ENCODE results near the gene NLGN2.

The NLGN2 gene

DNA sequence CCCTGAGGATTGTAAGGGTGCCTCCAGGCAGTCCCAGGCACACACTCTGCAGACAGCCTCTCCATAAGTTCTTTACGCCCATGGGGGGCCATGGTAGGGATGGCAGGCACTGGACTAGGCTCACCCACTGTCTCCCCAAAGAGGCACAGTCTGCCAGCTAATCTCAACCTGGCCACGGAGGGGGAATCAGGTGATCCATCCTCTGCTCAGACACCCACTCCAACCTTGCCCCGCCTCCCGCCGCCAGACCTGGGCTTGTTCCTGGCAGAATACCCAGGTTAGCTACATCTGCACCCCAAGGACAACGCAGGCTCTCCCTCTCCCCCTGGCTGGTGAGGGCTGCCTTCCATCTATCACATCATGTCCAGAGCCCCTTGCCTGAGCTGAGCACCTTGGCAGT is 1.2 kb downstream of the NLGN2 start:
- Histone ChIP-seq H3K27ac (replicated peaks) (no peak overlapping the region), H3K4me3 (replicated peaks; ENCODE audit: insufficient read depth, low read length) (no peak overlapping the region), H3K27me3 (ENCODE audit: insufficient read depth, poor library complexity, severe bottlenecking) (peaks cover 2% of the 10 kb centered on the region)
- DNase-seq (ENCODE audit: low read depth in 1 of 2, low spot score in 1 of 2), result no peak
- TF ChIP-seq POLR2AphosphoS5 (IDR thresholded peaks at IDR 0.05; ENCODE audit: low read depth) (no peak), SPI1 (IDR thresholded peaks at IDR 0.05; ENCODE audit: borderline replicate concordance, low read depth) (no peak)

DNA sequence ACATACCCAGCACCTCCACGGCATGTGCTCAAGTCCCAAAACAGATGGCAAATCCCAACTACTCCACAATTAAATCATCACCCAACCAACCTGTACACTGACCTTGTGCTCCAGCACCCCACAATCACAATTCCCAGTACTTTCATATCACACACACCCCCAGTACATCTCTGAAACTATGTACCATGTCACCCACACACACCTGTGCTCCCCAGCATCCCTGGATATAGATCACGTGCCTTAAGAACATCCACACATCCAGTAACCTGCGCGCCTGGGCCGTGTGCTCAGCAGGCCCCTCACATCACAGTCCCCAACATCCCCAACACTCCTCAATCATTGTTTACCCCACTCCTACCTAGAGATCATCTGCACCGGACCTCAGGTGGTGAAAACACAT is 2.1 kb downstream of the NLGN2 start:
- TF ChIP-seq, protein P1, sequence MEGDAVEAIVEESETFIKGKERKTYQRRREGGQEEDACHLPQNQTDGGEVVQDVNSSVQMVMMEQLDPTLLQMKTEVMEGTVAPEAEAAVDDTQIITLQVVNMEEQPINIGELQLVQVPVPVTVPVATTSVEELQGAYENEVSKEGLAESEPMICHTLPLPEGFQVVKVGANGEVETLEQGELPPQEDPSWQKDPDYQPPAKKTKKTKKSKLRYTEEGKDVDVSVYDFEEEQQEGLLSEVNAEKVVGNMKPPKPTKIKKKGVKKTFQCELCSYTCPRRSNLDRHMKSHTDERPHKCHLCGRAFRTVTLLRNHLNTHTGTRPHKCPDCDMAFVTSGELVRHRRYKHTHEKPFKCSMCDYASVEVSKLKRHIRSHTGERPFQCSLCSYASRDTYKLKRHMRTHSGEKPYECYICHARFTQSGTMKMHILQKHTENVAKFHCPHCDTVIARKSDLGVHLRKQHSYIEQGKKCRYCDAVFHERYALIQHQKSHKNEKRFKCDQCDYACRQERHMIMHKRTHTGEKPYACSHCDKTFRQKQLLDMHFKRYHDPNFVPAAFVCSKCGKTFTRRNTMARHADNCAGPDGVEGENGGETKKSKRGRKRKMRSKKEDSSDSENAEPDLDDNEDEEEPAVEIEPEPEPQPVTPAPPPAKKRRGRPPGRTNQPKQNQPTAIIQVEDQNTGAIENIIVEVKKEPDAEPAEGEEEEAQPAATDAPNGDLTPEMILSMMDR (IDR thresholded peaks at IDR 0.05; ENCODE audit: insufficient read depth, low read length), result no peak
- TF ChIP-seq POLR2AphosphoS5 (IDR thresholded peaks at IDR 0.05; ENCODE audit: low read depth), result no peak
- TF ChIP-seq, protein P2, sequence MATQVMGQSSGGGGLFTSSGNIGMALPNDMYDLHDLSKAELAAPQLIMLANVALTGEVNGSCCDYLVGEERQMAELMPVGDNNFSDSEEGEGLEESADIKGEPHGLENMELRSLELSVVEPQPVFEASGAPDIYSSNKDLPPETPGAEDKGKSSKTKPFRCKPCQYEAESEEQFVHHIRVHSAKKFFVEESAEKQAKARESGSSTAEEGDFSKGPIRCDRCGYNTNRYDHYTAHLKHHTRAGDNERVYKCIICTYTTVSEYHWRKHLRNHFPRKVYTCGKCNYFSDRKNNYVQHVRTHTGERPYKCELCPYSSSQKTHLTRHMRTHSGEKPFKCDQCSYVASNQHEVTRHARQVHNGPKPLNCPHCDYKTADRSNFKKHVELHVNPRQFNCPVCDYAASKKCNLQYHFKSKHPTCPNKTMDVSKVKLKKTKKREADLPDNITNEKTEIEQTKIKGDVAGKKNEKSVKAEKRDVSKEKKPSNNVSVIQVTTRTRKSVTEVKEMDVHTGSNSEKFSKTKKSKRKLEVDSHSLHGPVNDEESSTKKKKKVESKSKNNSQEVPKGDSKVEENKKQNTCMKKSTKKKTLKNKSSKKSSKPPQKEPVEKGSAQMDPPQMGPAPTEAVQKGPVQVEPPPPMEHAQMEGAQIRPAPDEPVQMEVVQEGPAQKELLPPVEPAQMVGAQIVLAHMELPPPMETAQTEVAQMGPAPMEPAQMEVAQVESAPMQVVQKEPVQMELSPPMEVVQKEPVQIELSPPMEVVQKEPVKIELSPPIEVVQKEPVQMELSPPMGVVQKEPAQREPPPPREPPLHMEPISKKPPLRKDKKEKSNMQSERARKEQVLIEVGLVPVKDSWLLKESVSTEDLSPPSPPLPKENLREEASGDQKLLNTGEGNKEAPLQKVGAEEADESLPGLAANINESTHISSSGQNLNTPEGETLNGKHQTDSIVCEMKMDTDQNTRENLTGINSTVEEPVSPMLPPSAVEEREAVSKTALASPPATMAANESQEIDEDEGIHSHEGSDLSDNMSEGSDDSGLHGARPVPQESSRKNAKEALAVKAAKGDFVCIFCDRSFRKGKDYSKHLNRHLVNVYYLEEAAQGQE (IDR thresholded peaks at IDR 0.05; ENCODE audit: insufficient replicate concordance, low read depth), result no peak
- no peak for TF ChIP-seq GABPA (IDR thresholded peaks at IDR 0.05; ENCODE audit: low read depth)
- TF ChIP-seq SPI1 (IDR thresholded peaks at IDR 0.05; ENCODE audit: borderline replicate concordance, low read depth), result no peak
- no peak for DNase-seq (ENCODE audit: low read depth in 1 of 2, low spot score in 1 of 2)
- Histone ChIP-seq H3K27me3 (ENCODE audit: insufficient read depth, poor library complexity, severe bottlenecking) (peaks cover 2% of the 10 kb centered on the region), H3K4me3 (replicated peaks; ENCODE audit: insufficient read depth, low read length) (no peak overlapping the region), H3K27ac (replicated peaks) (no peak overlapping the region)

DNA sequence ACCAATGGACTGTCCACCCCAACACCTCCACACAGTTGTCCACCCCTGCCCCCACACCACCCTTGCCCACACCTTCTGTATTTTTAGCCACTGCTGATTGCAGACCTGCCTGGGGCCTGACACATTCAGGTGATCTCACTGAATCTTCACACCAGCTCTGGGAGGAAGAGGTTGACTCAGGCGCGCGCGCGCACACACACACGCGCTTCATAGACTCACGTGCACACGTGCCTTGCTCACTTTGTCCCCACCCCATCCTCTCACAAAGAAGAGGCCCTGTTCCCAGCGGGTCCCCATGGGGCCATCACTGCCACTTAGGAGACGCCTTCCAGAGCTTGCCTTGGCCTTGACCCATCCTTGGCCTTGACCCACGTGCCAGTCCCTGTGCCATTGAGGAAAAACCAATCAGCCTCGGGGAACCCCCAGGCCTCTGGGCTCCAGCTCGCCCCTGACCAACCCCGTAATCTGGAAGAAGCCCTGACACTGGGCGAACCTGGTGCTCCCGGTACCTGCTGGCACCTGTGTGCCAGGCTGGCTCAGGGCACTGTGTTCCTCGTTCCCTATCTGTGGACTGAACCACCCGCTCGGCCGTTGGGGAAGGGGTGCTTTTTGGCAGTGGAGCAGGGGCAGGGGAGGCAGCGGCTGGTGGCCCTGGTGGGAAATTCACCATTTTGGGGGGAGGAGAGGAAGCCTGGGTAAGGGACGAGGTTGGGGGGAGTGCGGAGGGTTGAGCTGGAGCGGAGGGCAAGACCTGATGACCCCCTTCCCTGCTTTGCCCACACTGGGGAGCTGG is 3.2 kb downstream of the NLGN2 start:
- H3K4me3 ChIP-seq (replicated peaks; ENCODE audit: insufficient read depth, low read length), result no peak overlapping the region
- no peak for DNase-seq (ENCODE audit: low read depth in 1 of 2, low spot score in 1 of 2)
- no peak overlapping the region for H3K27ac ChIP-seq (replicated peaks)
- TF ChIP-seq SPI1 (IDR thresholded peaks at IDR 0.05; ENCODE audit: borderline replicate concordance, low read depth) (no peak), GABPA (IDR thresholded peaks at IDR 0.05; ENCODE audit: low read depth) (no peak), POLR2AphosphoS5 (IDR thresholded peaks at IDR 0.05; ENCODE audit: low read depth) (no peak)
- TF ChIP-seq, protein P1 (IDR thresholded peaks at IDR 0.05; ENCODE audit: insufficient read depth, low read length), result no peak
- TF ChIP-seq, protein P2 (IDR thresholded peaks at IDR 0.05; ENCODE audit: insufficient replicate concordance, low read depth), result no peak
- peaks cover 2% of the 10 kb centered on the region for H3K27me3 ChIP-seq (ENCODE audit: insufficient read depth, poor library complexity, severe bottlenecking)

DNA sequence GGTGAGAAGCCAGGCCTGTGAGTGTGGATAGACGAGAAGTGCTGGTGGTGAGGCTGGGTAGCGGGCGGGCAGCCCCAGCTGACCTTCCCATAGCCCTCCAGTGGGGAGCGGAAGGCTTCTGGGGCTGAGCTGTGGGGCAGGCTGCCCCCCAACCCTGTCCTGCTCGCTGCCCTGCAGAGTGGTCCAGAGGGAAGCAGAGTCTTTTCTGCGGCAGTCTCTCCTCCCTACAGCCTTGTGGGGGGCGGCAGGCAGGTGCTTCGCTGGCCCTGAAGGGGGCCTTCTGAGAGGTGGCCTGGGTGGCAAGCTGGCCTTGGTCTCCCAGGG is 3.7 kb downstream of the NLGN2 start:
- peaks cover 2% of the 10 kb centered on the region for H3K27me3 ChIP-seq (ENCODE audit: insufficient read depth, poor library complexity, severe bottlenecking)
- no peak for DNase-seq (ENCODE audit: low read depth in 1 of 2, low spot score in 1 of 2)
- no peak for TF ChIP-seq SPI1 (IDR thresholded peaks at IDR 0.05; ENCODE audit: borderline replicate concordance, low read depth)
- TF ChIP-seq, protein P1 (IDR thresholded peaks at IDR 0.05; ENCODE audit: insufficient read depth, low read length), result no peak
- no peak for TF ChIP-seq POLR2AphosphoS5 (IDR thresholded peaks at IDR 0.05; ENCODE audit: low read depth)
- TF ChIP-seq, protein P2 (IDR thresholded peaks at IDR 0.05; ENCODE audit: insufficient replicate concordance, low read depth), result no peak
- TF ChIP-seq GABPA (IDR thresholded peaks at IDR 0.05; ENCODE audit: low read depth), result no peak
- H3K4me3 ChIP-seq (replicated peaks; ENCODE audit: insufficient read depth, low read length), result no peak overlapping the region
- H3K27ac ChIP-seq (replicated peaks), result no peak overlapping the region

Measured in HL-60 (cell line).